HG03439 (cell line): ENCODE results near the gene NR5A2.

Experiments used
- ATAC-seq: cut with Tn5 transposase; IDR thresholded peaks from one replicate; pipeline ENCODE4 v1.9.1; 2021; ENCODE audit warnings: mild to moderate bottlenecking, moderate library complexity; ENCODE audit not compliant: unreplicated experiment

The NR5A2 gene

GRCh38 chr1:200062143-200062542, 34.6 kb downstream of the NR5A2 start:
- no peak for ATAC-seq

GRCh38 chr1:200072636-200073285, 45.3 kb downstream of the NR5A2 start:
- ATAC-seq, result peak; percentile 78

- peak; percentile 53 for ATAC-seq
These were observed 45.8 kb downstream of the NR5A2 start for GRCh38 chr1:200073286-200073637.

GRCh38 chr1:200075522-200075921, 48.0 kb downstream of the NR5A2 start:
- ATAC-seq, result no peak

- ATAC-seq, result no peak
These were observed 48.5 kb downstream of the NR5A2 start for GRCh38 chr1:200075938-200076546.

GRCh38 chr1:200079232-200079940, 51.9 kb downstream of the NR5A2 start:
- ATAC-seq, result no peak

GRCh38 chr1:200081151-200081968, 53.9 kb downstream of the NR5A2 start:
- ATAC-seq, result no peak

- ATAC-seq, result no peak
These were observed 54.4 kb downstream of the NR5A2 start for GRCh38 chr1:200081969-200082245.

- no peak for ATAC-seq
These were observed 54.8 kb downstream of the NR5A2 start for GRCh38 chr1:200082329-200082728.

- ATAC-seq, result no peak
These were observed 63.0 kb downstream of the NR5A2 start for GRCh38 chr1:200090252-200091159.

- ATAC-seq, result no peak
These were observed 67.6 kb downstream of the NR5A2 start for GRCh38 chr1:200095057-200095577.

GRCh38 chr1:200096774-200097173, 69.3 kb downstream of the NR5A2 start:
- ATAC-seq, result no peak

- ATAC-seq, result no peak
These were observed 71.5 kb downstream of the NR5A2 start for GRCh38 chr1:200099040-200099439.

GRCh38 chr1:200103966-200104583, 76.6 kb downstream of the NR5A2 start:
- ATAC-seq, result no peak

GRCh38 chr1:200107004-200107470, 79.5 kb downstream of the NR5A2 start:
- no peak for ATAC-seq

GRCh38 chr1:200108659-200109058, 81.1 kb downstream of the NR5A2 start:
- ATAC-seq, result no peak

- ATAC-seq, result no peak
These were observed 84.8 kb downstream of the NR5A2 start for GRCh38 chr1:200112290-200112689.

GRCh38 chr1:200115532-200115931, 88.0 kb downstream of the NR5A2 start:
- ATAC-seq, result no peak

GRCh38 chr1:200116324-200116723, 88.8 kb downstream of the NR5A2 start:
- no peak for ATAC-seq
